GM15510 (cell line): Measurements from ENCODE around the gene CNTN6.

Experiments
- POLR2A ChIP-seq: IDR thresholded peaks from 3 replicates; pipeline ENCODE4 v1.6.1; 2011; ENCODE audit warnings: borderline replicate concordance; ENCODE audit not compliant: insufficient read length; ENCODE audit errors: extremely low read depth

The CNTN6 gene

GRCh38 chr3:1216856-1217255 is 124.0 kb downstream of the CNTN6 start:
- no peak for TF ChIP-seq POLR2A

DNA sequence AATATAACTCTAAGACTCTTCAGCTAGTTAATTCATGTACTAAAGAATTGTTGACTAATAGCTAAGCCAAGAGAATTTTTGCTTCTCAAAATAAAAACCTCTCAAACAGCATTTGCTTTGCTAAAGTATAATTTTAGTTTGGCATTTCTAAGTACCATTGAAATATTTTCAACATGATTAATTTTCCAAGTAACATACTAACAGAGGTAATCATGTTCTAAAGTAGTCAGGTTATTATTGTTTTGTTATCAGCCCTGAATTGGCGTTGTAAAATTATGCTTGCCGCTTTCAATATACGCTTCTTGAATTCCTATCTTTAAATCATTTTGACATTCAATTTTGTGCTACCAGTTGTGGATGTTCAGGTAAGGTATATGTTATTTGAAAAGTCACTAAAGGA is 134.3 kb downstream of the CNTN6 start:
- no peak for TF ChIP-seq POLR2A

DNA sequence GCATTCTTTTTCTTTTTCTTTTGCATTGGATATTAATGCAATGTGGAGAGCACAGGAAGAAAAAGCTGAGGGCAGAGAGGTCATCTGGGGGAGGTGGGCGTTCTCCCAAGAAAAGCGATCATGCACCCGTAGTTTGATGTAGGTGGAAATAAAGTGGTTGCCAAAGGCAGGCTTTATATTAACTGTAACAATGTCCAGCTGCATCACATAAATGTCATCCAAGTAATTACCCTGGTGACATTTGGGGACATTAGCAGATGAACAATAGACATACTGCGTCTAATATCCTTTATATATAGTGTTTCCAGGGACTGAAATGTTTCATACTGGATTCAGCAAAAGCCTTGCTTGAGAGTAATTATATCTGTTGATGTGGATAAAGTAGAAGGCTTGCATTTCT is 135.5 kb downstream of the CNTN6 start:
- no peak for TF ChIP-seq POLR2A

- no peak for TF ChIP-seq POLR2A
Observed at GRCh38 chr3:1230920-1231319, 138.1 kb downstream of the CNTN6 start.

DNA sequence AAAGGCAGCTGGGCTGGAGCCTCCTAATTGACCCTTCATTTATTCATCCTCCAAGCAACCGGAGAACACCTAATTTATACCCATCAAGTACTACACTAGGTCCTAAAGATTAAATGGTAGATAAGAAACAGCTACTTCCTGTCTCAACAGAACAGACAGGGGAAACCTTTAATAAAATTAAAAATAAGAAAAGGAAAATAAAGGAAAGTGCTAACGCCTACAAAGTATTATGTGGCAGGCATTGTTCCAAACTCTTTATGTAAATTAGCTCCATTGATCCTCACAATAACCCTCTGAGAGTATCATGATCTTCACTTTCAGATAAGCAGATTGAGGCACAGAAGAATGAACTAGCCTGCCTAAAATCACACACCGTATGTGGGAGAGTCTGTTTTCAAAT is 139.5 kb downstream of the CNTN6 start:
- TF ChIP-seq POLR2A: no peak

DNA sequence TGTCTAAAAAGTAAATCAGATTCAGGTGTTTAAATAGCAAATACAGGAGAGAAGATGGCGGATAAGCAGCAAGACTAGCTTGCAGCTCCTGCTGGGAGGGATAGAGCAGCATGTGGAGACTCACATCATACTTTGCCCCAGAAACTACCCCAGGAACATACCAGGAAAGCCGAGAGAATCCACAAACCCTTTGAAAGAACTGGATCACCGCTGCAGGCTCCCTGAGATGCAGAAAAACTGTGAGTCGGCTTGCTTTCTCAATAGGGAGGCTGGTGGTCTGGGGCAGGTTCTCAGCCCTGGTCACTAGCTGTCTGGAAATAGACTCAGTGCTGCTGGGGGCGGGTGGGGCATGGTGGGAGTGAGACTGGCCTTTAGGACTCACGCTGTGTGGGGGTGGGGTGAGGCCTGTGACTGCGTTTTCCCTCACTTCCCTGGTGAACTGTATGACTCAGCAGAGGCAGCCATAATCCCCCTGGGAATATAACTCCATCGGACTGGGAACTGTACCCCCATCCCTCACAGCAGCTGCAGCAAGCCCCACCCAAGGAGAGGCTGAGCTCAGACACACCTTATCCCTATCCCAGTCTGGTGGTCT is 142.8 kb downstream of the CNTN6 start:
- no peak for TF ChIP-seq POLR2A

GRCh38 chr3:1251282-1252060 is 158.6 kb downstream of the CNTN6 start:
- TF ChIP-seq POLR2A: no peak

- TF ChIP-seq POLR2A: no peak
Observed at GRCh38 chr3:1252061-1252430, 159.2 kb downstream of the CNTN6 start.

GRCh38 chr3:1262246-1262645 is 169.4 kb downstream of the CNTN6 start:
- TF ChIP-seq POLR2A: no peak

DNA sequence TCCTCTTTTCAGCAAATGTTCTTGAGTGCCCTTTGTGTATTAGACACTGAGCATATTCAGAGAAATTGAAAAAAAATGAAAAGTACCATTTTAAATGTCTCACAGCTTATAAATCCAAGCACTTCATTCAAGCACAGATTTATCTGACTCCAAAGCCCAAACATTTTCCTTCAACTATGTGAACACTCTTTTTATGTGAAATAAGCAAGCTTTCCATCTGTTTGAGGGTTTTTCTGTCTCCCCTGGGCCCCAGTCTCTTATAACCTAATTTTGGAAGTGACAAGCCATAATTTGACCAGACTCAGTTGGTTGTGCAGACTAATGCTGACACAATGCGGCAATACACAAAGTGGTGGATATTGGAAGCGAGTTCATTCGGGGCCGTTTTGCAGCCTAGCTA is 170.3 kb downstream of the CNTN6 start:
- TF ChIP-seq POLR2A: no peak

GRCh38 chr3:1269808-1270207 is 177.0 kb downstream of the CNTN6 start:
- no peak for TF ChIP-seq POLR2A

GRCh38 chr3:1272546-1273265 is 179.9 kb downstream of the CNTN6 start:
- no peak for TF ChIP-seq POLR2A

- TF ChIP-seq POLR2A: no peak
Observed at GRCh38 chr3:1275495-1275894, 182.7 kb downstream of the CNTN6 start.

DNA sequence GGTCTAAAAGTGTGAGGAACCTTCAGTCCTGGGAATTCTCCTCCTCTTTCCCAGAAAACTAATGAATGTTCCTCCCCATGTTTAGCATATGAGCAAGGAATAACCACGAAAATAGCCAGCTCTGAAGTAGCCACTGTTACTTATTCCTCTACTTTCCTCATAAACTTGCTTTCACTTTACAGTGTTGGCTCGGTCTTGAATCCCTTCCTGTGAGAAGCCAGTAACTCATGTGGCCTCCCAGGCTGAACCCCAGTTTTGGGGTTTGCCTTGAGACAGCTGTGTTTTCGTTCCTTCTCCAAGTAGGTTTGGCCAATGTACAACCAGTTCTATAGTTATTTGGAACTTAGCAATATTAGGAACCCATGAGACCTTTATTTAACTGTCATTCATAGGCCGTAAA is 195.0 kb downstream of the CNTN6 start:
- TF ChIP-seq POLR2A: no peak

- TF ChIP-seq POLR2A: no peak
Observed at GRCh38 chr3:1288805-1289494, 196.1 kb downstream of the CNTN6 start.
